Measurements from ENCODE around the gene ARFRP1.
"Not testable (repeated sequence)": the region's sequence is repeated elsewhere in the genome, so short reads cannot be mapped to it uniquely, and the experiment has no call there.

ARFRP1 gene

GRCh38 chr20:63672666-63673065 lies 35.1 kb downstream of the ARFRP1 start:
- no peak for TF ChIP-seq CTCF (conservative IDR thresholded peaks at IDR 0.05; ENCODE audit: control insufficient read depth, insufficient read depth, low read depth, low read length)
- H3K4me3 ChIP-seq (ENCODE audit: control insufficient read depth, low read depth, low read length), result no peak overlapping the region
- DNase-seq (ENCODE audit: low read depth), result no peak

GRCh38 chr20:63671695-63672094 lies 36.1 kb downstream of the ARFRP1 start:
- not testable (repeated sequence) for DNase-seq (ENCODE audit: low read depth); H3K4me3 ChIP-seq (ENCODE audit: control insufficient read depth, low read depth, low read length)

GRCh38 chr20:63668351-63668750 lies 39.4 kb downstream of the ARFRP1 start:
- no peak for TF ChIP-seq CTCF (conservative IDR thresholded peaks at IDR 0.05; ENCODE audit: control insufficient read depth, insufficient read depth, low read depth, low read length)
- no peak for DNase-seq (ENCODE audit: low read depth)
- H3K4me3 ChIP-seq (ENCODE audit: control insufficient read depth, low read depth, low read length), result no peak overlapping the region

- TF ChIP-seq CTCF (conservative IDR thresholded peaks at IDR 0.05; ENCODE audit: control insufficient read depth, insufficient read depth, low read depth, low read length), result no peak
- DNase-seq (ENCODE audit: low read depth), result no peak
- H3K4me3 ChIP-seq (ENCODE audit: control insufficient read depth, low read depth, low read length), result no peak overlapping the region
Measured at GRCh38 chr20:63667858-63668257, 39.9 kb downstream of the ARFRP1 start.

GRCh38 chr20:63665708-63666107 lies 42.1 kb downstream of the ARFRP1 start:
- no peak for TF ChIP-seq CTCF (conservative IDR thresholded peaks at IDR 0.05; ENCODE audit: control insufficient read depth, insufficient read depth, low read depth, low read length)
- H3K4me3 ChIP-seq (ENCODE audit: control insufficient read depth, low read depth, low read length), result no peak overlapping the region

GRCh38 chr20:63664861-63665594 lies 42.7 kb downstream of the ARFRP1 start:
- no peak for TF ChIP-seq CTCF (conservative IDR thresholded peaks at IDR 0.05; ENCODE audit: control insufficient read depth, insufficient read depth, low read depth, low read length)
- no peak for DNase-seq (ENCODE audit: low read depth)
- H3K4me3 ChIP-seq (ENCODE audit: control insufficient read depth, low read depth, low read length), result no peak overlapping the region

More at GRCh38 chr20:63665708-63666107, 42.1 kb downstream of the ARFRP1 start:
- no peak for DNase-seq (ENCODE audit: low read depth)

GRCh38 chr20:63664143-63664851 lies 43.5 kb downstream of the ARFRP1 start:
- no peak overlapping the region for H3K4me3 ChIP-seq (ENCODE audit: control insufficient read depth, low read depth, low read length)
- no peak for TF ChIP-seq CTCF (conservative IDR thresholded peaks at IDR 0.05; ENCODE audit: control insufficient read depth, insufficient read depth, low read depth, low read length)
- DNase-seq (ENCODE audit: low read depth), result no peak

Measured in fibroblast of mammary gland (primary cell).